Placental pericyte (primary cell): ENCODE measurements around the gene LPO. TPM values are rescaled to one million over a fixed set of nuclear protein-coding genes. Genes with fewer than 3 reads are reported as not detected.

Source experiments
- total RNA-seq: library from RNA; depleted of rRNA; stranded (reverse); fragments of >200 nt; gene quantifications from 2 replicates; pipeline ENCODE4 v1.2.3, GENCODE V29; 2012

LPO gene
- 0.22 TPM in 1 of 2 replicates, not detected in the other for total RNA-seq

DNA sequence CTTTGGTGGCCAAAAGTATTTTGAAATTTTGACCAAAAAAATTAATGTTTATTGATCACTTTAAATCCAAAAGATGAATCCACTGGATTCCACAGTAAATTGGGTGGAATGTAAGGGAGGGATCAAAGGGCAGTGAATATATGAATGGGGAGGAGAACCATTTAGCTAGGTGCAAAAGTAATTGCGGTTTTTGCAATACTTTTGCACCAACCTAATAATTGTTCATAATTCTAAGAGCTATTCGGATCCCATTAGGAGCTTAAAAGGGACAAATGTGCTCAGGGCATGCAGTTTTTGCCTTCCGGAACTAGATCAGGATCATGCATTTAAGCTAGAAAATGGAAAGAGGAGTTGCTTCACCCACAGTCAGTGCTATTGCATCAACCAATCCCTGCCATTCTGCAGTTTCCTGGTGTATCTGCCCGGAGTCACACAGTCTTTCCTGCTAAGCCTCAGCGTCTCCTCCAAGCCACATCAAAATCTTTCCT is at the start of gene LPO:
LPO (plus strand) TSS at position 438 of the 488 bp plus-strand sequence. CDS start 4,396 bp downstream, outside the sequence.

DNA sequence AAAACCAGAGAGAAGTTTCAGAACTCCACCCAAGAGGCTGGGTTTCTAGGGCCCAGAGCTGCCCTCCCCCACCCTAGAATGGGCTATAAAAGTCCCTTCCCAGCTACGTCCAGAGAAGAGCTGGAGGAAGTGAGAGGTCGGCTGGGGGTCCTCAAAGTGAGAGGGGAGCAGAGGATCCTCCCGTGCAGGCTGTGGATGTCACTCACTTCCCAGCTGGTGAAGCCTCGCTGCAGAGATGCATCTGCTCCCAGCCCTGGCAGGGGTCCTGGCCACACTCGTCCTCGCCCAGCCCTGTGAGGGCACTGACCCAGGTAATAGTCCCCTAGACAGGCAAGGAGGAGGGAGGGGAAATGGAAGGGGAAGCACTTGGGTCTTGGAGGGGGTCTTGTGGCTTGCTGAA is 45.8 kb upstream of the LPO start, which contains the start of gene EPX:
EPX (plus strand) TSS at position 115 of the 400 bp plus-strand sequence; CDS start at position 236, 121 bp downstream.

DNA sequence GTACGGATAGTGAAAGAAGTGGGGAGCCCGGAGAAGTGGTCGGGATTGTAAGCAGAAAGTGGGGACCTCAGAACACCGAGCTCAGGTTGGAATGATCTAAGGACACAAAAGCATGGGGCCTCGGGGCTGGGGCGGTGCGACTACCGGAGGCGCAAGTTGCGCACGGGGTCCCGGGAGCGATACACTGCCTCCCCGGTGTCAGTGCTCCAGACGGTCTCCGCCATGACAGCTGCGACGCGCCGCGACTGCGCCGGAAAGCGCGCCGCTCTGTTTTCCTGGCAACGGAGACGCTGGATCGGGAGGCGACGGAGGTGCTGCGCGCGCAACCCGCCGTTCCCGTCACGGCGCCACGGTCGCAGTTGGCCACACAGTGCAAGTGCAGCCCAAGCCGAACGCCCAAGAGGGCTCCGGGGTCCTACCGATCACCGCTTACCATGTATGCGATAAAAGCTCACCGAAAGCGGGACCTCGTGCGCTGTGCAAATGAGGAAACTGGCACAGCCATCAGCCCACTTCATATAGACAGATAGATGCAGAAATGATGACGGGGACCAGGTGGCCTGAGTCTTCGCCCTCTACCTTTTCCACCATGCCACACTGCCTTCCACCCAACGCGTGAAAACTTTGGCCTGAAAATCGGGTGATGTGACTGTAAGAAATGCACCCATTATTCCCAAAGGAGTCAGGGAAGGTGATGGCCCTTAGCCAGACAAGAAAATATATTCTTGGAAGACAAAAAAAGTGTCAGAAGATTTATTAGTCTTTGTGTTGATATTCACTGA is 19.2 kb upstream of the LPO start, which contains the start of gene MKS1:
MKS1 (minus strand) TSS at position 249 of the 782 bp plus-strand sequence; CDS start at position 224, 25 bp downstream.

DNA sequence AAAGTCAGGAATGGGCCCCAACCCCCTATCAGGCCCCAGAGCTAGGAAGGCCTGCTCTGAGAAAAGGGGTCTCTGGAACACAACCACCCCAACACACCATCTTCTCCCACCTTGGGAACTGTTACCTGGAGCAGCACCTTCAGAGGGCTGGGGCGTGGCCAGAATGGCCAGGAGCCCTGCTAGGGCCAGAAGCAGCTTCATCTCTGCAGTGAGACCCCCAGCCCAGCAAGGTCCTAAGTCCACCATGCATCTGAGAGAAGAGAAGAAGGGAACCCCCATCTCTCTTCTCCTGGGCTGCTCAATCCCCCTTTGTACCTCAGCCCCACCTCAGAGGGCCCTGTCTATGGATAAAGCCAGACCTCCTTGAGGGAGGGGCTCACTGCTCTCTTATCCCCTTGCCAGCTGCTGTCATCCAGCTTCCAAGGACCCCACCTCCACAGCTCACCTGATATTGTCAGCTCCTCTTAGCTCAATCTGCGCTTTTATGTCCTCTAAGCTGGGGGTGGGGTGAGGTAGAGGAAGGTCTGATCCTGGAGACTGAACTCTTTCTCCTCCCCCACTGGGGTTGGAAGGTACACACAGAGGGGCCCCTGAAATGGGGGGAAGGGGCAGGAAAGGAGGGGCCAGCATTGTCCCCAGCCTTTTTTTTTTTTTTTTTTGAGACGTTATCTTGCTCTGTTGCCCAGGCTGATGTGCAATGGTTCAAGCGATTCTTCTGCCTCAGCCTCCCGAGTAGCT is 42.3 kb downstream of the LPO start, which contains the start of gene MPO:
MPO (minus strand) TSS at position 456 of the 738 bp plus-strand sequence; CDS start at position 279, 177 bp downstream.

Other genes with a start within 250 kb of the LPO start
- gene SRSF1, start 231.3 kb upstream of the LPO start, total RNA-seq = 328 and 537 TPM in 2 replicates
- gene DYNLL2, start 155.2 kb upstream of the LPO start, total RNA-seq = 10.1 and 11.9 TPM in 2 replicates
- gene OR4D1, start 90.2 kb upstream of the LPO start, total RNA-seq = not detected in 2 replicates
- not detected in 2 replicates for gene OR4D2, start 71.6 kb upstream of the LPO start, total RNA-seq
- not detected in 2 replicates for gene EPX, start 45.9 kb upstream of the LPO start, total RNA-seq
- 12.0 and 14.6 TPM in 2 replicates for gene MKS1, start 19.3 kb upstream of the LPO start, total RNA-seq
- gene MPO, start 42.4 kb downstream of the LPO start, total RNA-seq = not detected in 2 replicates
- gene TSPOAP1, start 90.2 kb downstream of the LPO start, total RNA-seq = under 0.01 TPM in 1 of 2 replicates, not detected in the other
- 39.8 and 45.8 TPM in 2 replicates for gene SUPT4H1, start 113.6 kb downstream of the LPO start, total RNA-seq
- gene RNF43, start 178.9 kb downstream of the LPO start, total RNA-seq = not detected in 2 replicates
- gene HSF5, start 249.8 kb downstream of the LPO start, total RNA-seq = under 0.01 TPM in 1 of 2 replicates, not detected in the other